Measurements from ENCODE around the gene EPB41L4A. TPM values are rescaled to one million over a fixed set of nuclear protein-coding genes. Genes with fewer than 3 reads are reported as not detected.

Gene EPB41L4A
- total and polyA plus RNA-seq, 2 donors (not counting 3 experiments of a cell fraction or from before 2014, with no cell fraction given) = 6.0 to 17.9 TPM

- Histone ChIP-seq H3K36me3 (ENCODE audit: control insufficient read depth in 2 of 2, extremely low read depth in 1 of 2, insufficient read depth in 2 of 2, low read length in 2 of 2) (no peaks in the 10 kb centered on the region), H3K9me1 (replicated peaks; ENCODE audit: control insufficient read depth, extremely low read depth, insufficient read depth, low read length) (no peaks in the 10 kb centered on the region), H3K4me2 (ENCODE audit: insufficient read depth, low read length) (no peak overlapping the region), H4K20me1 (replicated peaks; ENCODE audit: control insufficient read depth, extremely low read depth, insufficient read depth, low read length) (peaks cover 2% of the 10 kb centered on the region), H3K9me3 (replicated peaks; ENCODE audit: control insufficient read depth, insufficient read depth, low read length) (no peaks in the 10 kb centered on the region), H3K27me3 (ENCODE audit: control insufficient read depth in 2 of 2, insufficient read depth in 2 of 2, low read length in 2 of 2) (no peaks in the 10 kb centered on the region), H3K79me2 (ENCODE audit: control insufficient read depth, insufficient read depth, low read length) (no peaks in the 10 kb centered on the region), H3K4me3 (replicated peaks in 1 of 3; ENCODE audit: insufficient read depth in 1 of 3, low read depth in 1 of 3, low read length in 3 of 3) (no peak overlapping the region), H2AFZ (ENCODE audit: low read depth, low read length) (no peak overlapping the region), H3K27ac (ENCODE audit: insufficient read depth, low read depth, low read length) (no peak overlapping the region), H3K4me1 (ENCODE audit: control insufficient read depth, extremely low read depth, insufficient read depth, low read length) (no peaks in the 10 kb centered on the region), H3K9ac (replicated peaks; ENCODE audit: extremely low read depth, insufficient read depth, low read length) (no peak overlapping the region)
- DNase-seq (ENCODE audit: low read depth, low spot score) = no peak
- no TSS peak for BruUV-seq (replicated peaks)
- no peak for FAIRE-seq
- dilution Hi-C loops (cut with MboI; ENCODE audit: extremely low pct_ligation_motif_present, low sequenced_read_pairs) = no loop called here
- intact Hi-C loops (cut with micrococcal nuclease) = no loop called here
- TF ChIP-seq EZH2 (IDR thresholded peaks at IDR 0.05; ENCODE audit: borderline replicate concordance, low read depth, low read length, severe bottlenecking) = no peak
- no peak for TF ChIP-seq FOS (IDR thresholded peaks at IDR 0.05; ENCODE audit: borderline replicate concordance, insufficient read depth, low read length)
- TF ChIP-seq POLR2A (IDR thresholded peaks at IDR 0.05; ENCODE audit: low read depth, low read length) = no peak
- TF ChIP-seq, protein P1, sequence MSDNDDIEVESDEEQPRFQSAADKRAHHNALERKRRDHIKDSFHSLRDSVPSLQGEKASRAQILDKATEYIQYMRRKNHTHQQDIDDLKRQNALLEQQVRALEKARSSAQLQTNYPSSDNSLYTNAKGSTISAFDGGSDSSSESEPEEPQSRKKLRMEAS (IDR thresholded peaks at IDR 0.05; ENCODE audit: insufficient read depth, insufficient read length) = no peak
- no peak for TF ChIP-seq JUN (IDR thresholded peaks at IDR 0.05; ENCODE audit: borderline replicate concordance, insufficient read depth, insufficient read length, low read depth)
- no peak for TF ChIP-seq POLR2AphosphoS5 (IDR thresholded peaks at IDR 0.05; ENCODE audit: insufficient read depth, low read depth, low read length)
- TF ChIP-seq CTCF (IDR thresholded peaks at IDR 0.05; ENCODE audit: extremely low read depth in 1 of 2, insufficient read depth in 1 of 2, low read depth in 1 of 2, low read length in 2 of 2) = no peak
- TF ChIP-seq GATA2 (IDR thresholded peaks at IDR 0.05; ENCODE audit: insufficient read depth, insufficient read length, low read depth, low read length) = no peak
- no peak for TF ChIP-seq MYC (IDR thresholded peaks at IDR 0.05; ENCODE audit: low read depth, low read length)
- CTCF ChIA-PET = interaction anchor here (1.6 kb wide), 1 partner anchor 24 kb away, joined by 4 read pairs; no protein-coding TSS in a partner anchor
- POLR2A ChIA-PET = no interaction called here
Observed at GRCh38 chr5:112318346-112318745, 100.7 kb downstream of the EPB41L4A start.
